ENCODE results near the gene IGLL5. TPM values are rescaled to one million over a fixed set of nuclear protein-coding genes. Genes with fewer than 3 reads are reported as not detected.
A peak's percentile ranks its signal among the peaks of the same experiment; 100 is the strongest.

IGLL5 gene
- total and polyA plus RNA-seq, 12 donors, result 0.43 to 24.7 (median 1.8) TPM; not detected in 6

DNA sequence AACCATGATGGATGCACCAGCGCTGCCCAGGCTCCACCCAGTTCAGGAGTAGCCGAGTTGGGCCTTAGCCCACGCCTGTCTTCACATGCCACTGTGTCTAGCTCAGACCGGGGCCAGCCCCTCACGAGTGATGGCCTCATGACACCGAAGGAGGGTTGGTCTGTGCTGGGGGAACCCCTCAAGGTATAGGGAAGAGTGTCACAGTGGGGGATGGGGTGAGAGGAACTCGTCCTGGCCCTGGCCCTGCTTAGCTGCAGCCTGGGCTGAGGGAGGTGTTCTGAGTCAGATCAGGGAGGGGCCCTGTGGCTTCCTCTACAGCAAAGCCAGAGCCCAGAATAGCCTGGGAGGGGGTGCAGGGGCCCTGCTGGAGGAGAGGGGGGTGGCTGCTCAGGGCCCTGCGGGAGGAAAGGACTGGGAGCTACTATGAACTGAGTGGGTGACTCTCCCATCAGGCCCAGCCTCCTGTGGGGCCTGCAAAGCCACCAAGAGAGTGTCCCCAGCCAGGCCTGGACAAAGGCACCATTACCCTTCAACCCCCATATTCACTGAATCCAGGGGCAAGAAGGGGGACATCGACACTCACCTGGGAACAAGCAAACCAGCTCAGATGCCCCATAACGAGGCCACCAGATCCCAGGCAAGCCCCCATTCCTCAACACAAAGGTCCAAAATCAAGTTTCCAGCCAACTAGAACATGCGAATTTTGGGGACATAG is 41.2 kb downstream of the IGLL5 start:
- Histone ChIP-seq H3K4me1 (replicated peaks in 1 of 2) (no peaks in the 10 kb centered on the region), H3K27ac (no peak overlapping the region), H3K9me3 (replicated peaks in 1 of 3) (no peaks in the 10 kb centered on the region), H3K27me3 (peaks cover 5% of the 10 kb centered on the region), H3K36me3 (replicated peaks in 1 of 2) (no peaks in the 10 kb centered on the region), H3K4me3 (no peak overlapping the region)
- intact Hi-C loops (cut with DNase I), result no loop called here
- peak in 1 of 7 donors; percentile 3 for DNase-seq
- TF ChIP-seq CTCF (IDR thresholded peaks at IDR 0.05), result no peak
- no peak for TF ChIP-seq POLR2A (IDR thresholded peaks at IDR 0.05)
- WGBS, 4 donors, result 58 to 75% (median 65%) methylated on average over 6 to 11 of the region's 11 CpGs

DNA sequence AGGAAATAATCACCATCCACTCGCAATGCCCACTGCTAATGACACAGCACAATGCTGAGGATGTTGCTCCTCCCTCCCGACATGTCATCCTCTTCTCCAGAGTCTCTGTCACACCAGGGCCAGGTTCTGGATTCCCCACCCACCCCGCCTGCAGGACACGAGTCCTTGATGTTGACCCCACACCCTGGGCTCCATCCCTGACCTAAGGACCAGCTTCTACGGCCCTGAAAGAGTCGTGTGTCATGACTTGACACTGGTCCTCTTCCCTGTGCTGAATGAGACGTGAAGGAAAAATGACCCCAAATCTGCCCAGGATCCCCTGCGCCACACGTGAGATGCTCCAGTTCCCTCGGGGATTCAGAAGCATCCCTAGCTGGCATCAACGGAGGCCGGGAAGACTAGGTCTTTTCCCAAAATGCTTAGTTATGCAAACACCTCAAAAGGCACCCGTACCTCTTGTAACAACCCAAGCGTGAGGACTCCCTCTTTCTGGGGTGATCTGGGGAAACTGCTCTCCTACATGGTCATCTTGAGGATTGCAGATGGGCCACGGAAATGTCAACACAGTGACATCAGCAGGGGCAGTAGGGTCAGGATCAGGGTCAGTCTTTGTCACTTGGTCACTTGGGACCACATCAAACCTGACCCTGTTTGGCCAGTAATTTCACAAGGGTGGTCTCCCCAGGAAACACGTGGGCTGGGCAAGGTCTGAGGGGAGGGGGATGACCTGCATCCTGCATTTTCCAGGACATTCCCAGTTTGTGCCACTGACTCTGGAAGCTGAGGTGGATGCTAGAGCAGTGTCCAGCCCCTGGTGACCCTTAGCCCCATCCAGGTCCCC is 42.0 kb downstream of the IGLL5 start:
- no peak for DNase-seq
- intact Hi-C loops (cut with DNase I), result no loop called here
- Histone ChIP-seq H3K27me3 (peaks cover 5% of the 10 kb centered on the region), H3K27ac (no peak overlapping the region), H3K36me3 (replicated peaks in 1 of 2) (no peaks in the 10 kb centered on the region), H3K4me1 (replicated peaks in 1 of 2) (no peaks in the 10 kb centered on the region), H3K9me3 (replicated peaks in 1 of 3) (no peaks in the 10 kb centered on the region), H3K4me3 (no peak overlapping the region)
- 81 to 86% (median 84%) methylated on average over 11 to 16 of the region's 16 CpGs for WGBS, 4 donors
- TF ChIP-seq POLR2A (IDR thresholded peaks at IDR 0.05) (no peak), CTCF (IDR thresholded peaks at IDR 0.05) (no peak)

GRCh38 chr22:22930222-22930497 is 42.5 kb downstream of the IGLL5 start:
- no peak for DNase-seq

More at GRCh38 chr22:22930222-22930497, 42.5 kb downstream of the IGLL5 start:
- Histone ChIP-seq H3K4me3 (no peak overlapping the region), H3K27ac (no peak overlapping the region), H3K36me3 (replicated peaks in 1 of 2) (no peaks in the 10 kb centered on the region), H3K27me3 (peaks cover 5% of the 10 kb centered on the region), H3K4me1 (replicated peaks in 1 of 2) (no peaks in the 10 kb centered on the region), H3K9me3 (replicated peaks in 1 of 3) (no peaks in the 10 kb centered on the region)
- no peak for TF ChIP-seq CTCF (IDR thresholded peaks at IDR 0.05)
- no peak for TF ChIP-seq POLR2A (IDR thresholded peaks at IDR 0.05)
- intact Hi-C loops (cut with DNase I), result no loop called here
- 79 to 86% (median 83%) methylated on average over 3 of the region's 3 CpGs; no CpG with 5 or more reads in 1 of the 4 donors for WGBS, 4 donors
